Endodermal cell (in vitro differentiated cells): ENCODE measurements around the gene EVA1B. TPM values are rescaled to one million over a fixed set of nuclear protein-coding genes. Genes with fewer than 3 reads are reported as not detected.
A peak's percentile ranks its signal among the peaks of the same experiment; 100 is the strongest.

Source experiments
- DNase-seq: peaks from one replicate; pipeline ENCODE4 v3.0.0-alpha.2; 2017
- H3K27ac ChIP-seq: 2 replicates; pipeline ENCODE4 v1.5.1; 2013; ENCODE audit warnings: mild to moderate bottlenecking, low read depth, low read length, moderate library complexity
- H3K27me3 ChIP-seq: 2 replicates; pipeline ENCODE4 v1.6.1; 2013; ENCODE audit warnings: mild to moderate bottlenecking, low read length, moderate library complexity; ENCODE audit not compliant: insufficient read depth, control insufficient read depth, poor library complexity, severe bottlenecking
- H3K36me3 ChIP-seq: 2 replicates; pipeline ENCODE4 v1.7.0; 2013; ENCODE audit warnings: mild to moderate bottlenecking, low read length, moderate library complexity; ENCODE audit not compliant: control insufficient read depth, insufficient read depth
- H3K4me1 ChIP-seq: one replicate; pipeline ENCODE4 v1.7.0; 2013; ENCODE audit warnings: low read length; ENCODE audit not compliant: control insufficient read depth, insufficient read depth
- H3K4me3 ChIP-seq: 2 replicates; pipeline ENCODE4 v1.5.1; 2013; ENCODE audit warnings: mild to moderate bottlenecking, low read length, moderate library complexity
- H3K9ac ChIP-seq: 2 replicates; pipeline ENCODE4 v1.6.1; 2013; ENCODE audit warnings: mild to moderate bottlenecking, low read length, moderate library complexity; ENCODE audit not compliant: poor library complexity, severe bottlenecking; ENCODE audit errors: extremely low read depth
- H3K9me3 ChIP-seq: 2 replicates; pipeline ENCODE4 v1.6.1; 2013; ENCODE audit warnings: mild to moderate bottlenecking, low read length, moderate library complexity; ENCODE audit not compliant: control insufficient read depth
- H3K27ac Mint-ChIP-seq: 2 replicates; pipeline ENCODE4 v1.8.0; 2020; ENCODE audit warnings: mixed read lengths
- H3K27me3 Mint-ChIP-seq: 2 replicates; pipeline ENCODE4 v1.8.0; 2021; ENCODE audit warnings: mild to moderate bottlenecking, mixed read lengths; ENCODE audit not compliant: insufficient read depth
- H3K36me3 Mint-ChIP-seq: 2 replicates; pipeline ENCODE4 v1.8.0; 2020; ENCODE audit warnings: low read depth, mixed read lengths
- H3K4me1 Mint-ChIP-seq: 2 replicates; pipeline ENCODE4 v1.8.0; 2020; ENCODE audit warnings: mixed read lengths
- H3K4me3 Mint-ChIP-seq: 2 replicates; pipeline ENCODE4 v1.8.0; 2020; ENCODE audit warnings: mild to moderate bottlenecking, moderate library complexity, mixed read lengths
- H3K9me3 Mint-ChIP-seq: 2 replicates; pipeline ENCODE4 v1.8.0; 2020; ENCODE audit warnings: mild to moderate bottlenecking, mixed read lengths
- CTCF ChIP-seq: fragments of 200-600 bp; sonication (generic); conservative IDR thresholded peaks from 2 replicates; pipeline ENCODE4 v1.5.0; 2021; ENCODE audit warnings: antibody characterized with exemption, mild to moderate bottlenecking
- WGBS, 2 experiments: methylation state at CpG; one replicate each; pipeline versions ENCODE4 v1.1.5 to v1.1.7; 2013; ENCODE audit warnings: missing lambda C conversion rate in 2 of 2, mixed read lengths in 1 of 2; ENCODE audit not compliant: insufficient coverage in 1 of 2, insufficient read length in 1 of 2; 5-methylcytosine and 5-hydroxymethylcytosine counted together
- long read RNA-seq, 4 experiments: library from polyadenylated mRNA in 2 of 4; library from RNA in 1 of 4; library from capped mRNA in 1 of 4; stranded (forward) in 3 of 4; unstranded in 1 of 4; transcript quantifications; one replicate each; pipeline ENCODE4 v2.0.0, GENCODE V29; 2020 to 2021; ENCODE audit warnings: inconsistent platforms in 1 of 4
- polyA plus RNA-seq, 2 experiments: library from polyadenylated mRNA; stranded (reverse); fragments of 50-300 nt; gene quantifications; one replicate each; pipeline ENCODE4 v1.2.3, GENCODE V29; 2013
- total RNA-seq, 2 donors: library from RNA; stranded (reverse); fragmentation: NEBNext Ultra II Directional in 1 of 2; extraction: Animal tissue kit (Norgen Biotek cat#: 25700) in 1 of 2; gene quantifications; 2 replicates in 1 of 2; 3 replicates in 1 of 2; pipeline ENCODE4 v1.2.1, GENCODE V29; 2021

Gene EVA1B
- total RNA-seq = 10 to 100 TPM; 14.1 to 16.3 TPM
- polyA plus RNA-seq (2013, experiment 1 of 2) = 26.5 TPM
- 28.6 TPM for polyA plus RNA-seq (2013, experiment 2 of 2)
- long read RNA-seq, experiment 1, transcript EVA1B-202 (3 exons, 699 nt) = major isoform, 13 of 16 reads
- long read RNA-seq, experiment 1, partial matches to known transcripts = 0 of 16 reads
- long read RNA-seq, experiment 1, other reads (novel, unspliced or antisense) = 3 of 16 reads
- long read RNA-seq, experiment 2, transcript EVA1B-202 (3 exons, 699 nt) = major isoform, 8 of 9 reads
- long read RNA-seq, experiment 2, partial matches to known transcripts = 0 of 9 reads
- long read RNA-seq, experiment 2, other reads (novel, unspliced or antisense) = 1 of 9 reads
- long read RNA-seq, experiment 3 = 0 reads
- long read RNA-seq, experiment 4 = 0 reads

DNA sequence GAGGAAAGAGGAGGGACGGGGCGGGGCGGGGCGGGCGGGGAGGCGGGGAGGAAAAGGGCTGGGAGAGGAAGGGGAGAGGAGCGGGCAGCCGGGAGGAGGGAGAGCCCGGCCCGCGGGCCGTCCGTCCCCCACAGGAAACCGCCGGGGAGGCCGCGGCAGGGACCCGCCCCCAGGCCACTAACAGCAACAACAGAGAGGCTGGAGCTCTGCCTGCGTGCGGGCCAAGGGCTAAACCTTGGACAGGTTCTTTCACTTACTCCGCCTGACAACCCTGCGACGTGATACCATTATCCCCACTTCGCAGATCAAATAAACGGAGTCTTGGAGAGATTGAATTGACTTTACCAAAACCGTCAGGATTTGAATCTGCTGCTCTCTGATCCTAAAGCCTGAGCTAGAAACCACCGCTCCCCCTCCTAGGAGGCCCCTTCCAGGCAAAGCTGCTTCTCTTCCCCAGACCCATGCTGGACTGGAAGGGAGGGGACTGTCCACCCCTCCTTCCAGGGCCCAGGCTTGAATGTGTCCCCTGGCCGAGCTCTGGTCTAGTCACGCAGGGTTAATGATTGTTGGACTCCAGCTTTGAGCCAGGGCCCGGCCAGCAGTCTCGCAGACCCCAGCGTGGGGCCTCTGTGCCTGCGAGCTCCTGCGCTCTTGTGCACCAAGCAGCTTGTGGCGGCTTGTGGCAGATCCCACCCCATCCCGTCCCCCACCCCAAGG lies at the start of gene EVA1B:
Gene EVA1B, minus strand, starts transcription at position 10 of the 717 bp plus-strand sequence. CDS start 608 bp downstream, outside the sequence.
- no peaks in the 10 kb centered on the region for H3K36me3 Mint-ChIP-seq
- H3K9ac ChIP-seq = peak within 1 kb of the TSS; percentile 32
- H3K9me3 ChIP-seq = no peaks in the 10 kb centered on the region
- 17 to 19% methylated on average over 13 to 31 of the region's 36 CpGs for WGBS, 2 experiments
- H3K36me3 ChIP-seq = no peaks in the 10 kb centered on the region
- DNase-seq = peak; percentile 91
- H3K27ac ChIP-seq = peak within 1 kb of the TSS; percentile 36
- no peaks in the 10 kb centered on the region for H3K9me3 Mint-ChIP-seq
- peaks cover 11% of the 10 kb centered on the region for H3K4me1 Mint-ChIP-seq
- peak within 1 kb of the TSS; percentile 78 for H3K4me3 ChIP-seq
- TF ChIP-seq CTCF = no peak
- H3K4me3 Mint-ChIP-seq = peak within 1 kb of the TSS; percentile 65
- peaks cover 3% of the 10 kb centered on the region for H3K4me1 ChIP-seq
- peaks cover 44% of the 10 kb centered on the region for H3K27me3 Mint-ChIP-seq
- peaks cover 10% of the 10 kb centered on the region for H3K27me3 ChIP-seq
- H3K27ac Mint-ChIP-seq = peak within 1 kb of the TSS; percentile 94

GRCh38 chr1:36372617-36373016 lies 49.2 kb upstream of the EVA1B start:
- TF ChIP-seq CTCF = no peak

GRCh38 chr1:36369061-36369861 lies 45.8 kb upstream of the EVA1B start:
- no peaks in the 10 kb centered on the region for H3K27me3 Mint-ChIP-seq
- H3K27ac Mint-ChIP-seq = peak overlapping the region; percentile 55
- Histone ChIP-seq H3K36me3 (peaks cover 48% of the 10 kb centered on the region), H3K27me3 (no peaks in the 10 kb centered on the region), H3K27ac (peak overlapping the region; percentile 12), H3K4me3 (no peak overlapping the region), H3K9ac (no peak overlapping the region), H3K9me3 (no peaks in the 10 kb centered on the region), H3K4me1 (peaks cover 9% of the 10 kb centered on the region)
- no peaks in the 10 kb centered on the region for H3K9me3 Mint-ChIP-seq
- DNase-seq = peak; percentile 97
- H3K4me3 Mint-ChIP-seq = no peak overlapping the region
- peaks cover 23% of the 10 kb centered on the region for H3K4me1 Mint-ChIP-seq
- peaks cover 24% of the 10 kb centered on the region for H3K36me3 Mint-ChIP-seq
- TF ChIP-seq CTCF = peak; percentile 92
- 65 to 70% methylated on average over 3 to 7 of the region's 7 CpGs for WGBS, 2 experiments

More at GRCh38 chr1:36372617-36373016, 49.2 kb upstream of the EVA1B start:
- Histone ChIP-seq H3K4me3 (no peak overlapping the region), H3K27me3 (no peaks in the 10 kb centered on the region), H3K27ac (no peak overlapping the region), H3K36me3 (peaks cover 37% of the 10 kb centered on the region), H3K9me3 (no peaks in the 10 kb centered on the region), H3K4me1 (peaks cover 16% of the 10 kb centered on the region), H3K9ac (no peak overlapping the region)
- DNase-seq = peak; percentile 62
- H3K27ac Mint-ChIP-seq = no peak overlapping the region
- H3K36me3 Mint-ChIP-seq = peaks cover 17% of the 10 kb centered on the region
- peaks cover 25% of the 10 kb centered on the region for H3K4me1 Mint-ChIP-seq
- H3K9me3 Mint-ChIP-seq = no peaks in the 10 kb centered on the region
- H3K4me3 Mint-ChIP-seq = no peak overlapping the region
- WGBS, 2 experiments = 94% methylated on average over 1 of the region's 3 CpGs; no CpG with 5 or more reads in 1 of the 2 experiments
- no peaks in the 10 kb centered on the region for H3K27me3 Mint-ChIP-seq
